Heart left ventricle (tissue), 13 donors: ENCODE measurements around the gene AKAP10.

Source experiments
- CTCF ChIP-seq, 12 donors: fragments of 200-600 bp; sonication (generic) in 4 of 12; IDR thresholded peaks; one replicate each; pipeline versions ENCODE4 v1.5.0 to v1.8.0; 2018 to 2022; ENCODE audit warnings: antibody characterized with exemption in 12 of 12, mild to moderate bottlenecking in 5 of 12
- POLR2A ChIP-seq, 2 donors: fragments of 450-650 bp; IDR thresholded peaks; one replicate each; pipeline ENCODE4 v1.6.1; 2017; ENCODE audit warnings: antibody characterized with exemption in 2 of 2, mild to moderate bottlenecking in 2 of 2, moderate library complexity in 2 of 2
- donor health status: ischemic (EF 13 %, LVEDD 7.1; RV severe dilation, severe dysfunction).
- donor health status: DM: no; HTN: yes; CAD: no.
- donor health status: DM: no; HTN: no; CAD: no.
- donor health status: ischemic (EF 25% LVEDD 6.9; RV normal size, moderate dysfunction).
- donor health status: ischemic (EF 25% LVEDD 5.7; RV mildly dilated, moderate dysfunction).
- donor health status: ischemic (EF 35%, LVEDD 5.7; RV mildly dilated, moderate dysfunction).
- donor health status: nonischemic (EF 11% LVEDD 7.7; RV severe dilation, severe dysfunction).
- donor health status: DM: yes; HTN: yes; CAD: no.
- donor health status: PGD.
- donor health status: ischemic (EF 29% LVEDD 5.4; RV normal size, mild dysfunction).
- donor health status: nonischemic (EF 23%, LVEDD 6.1; RV moderate dilation, normal function).

GRCh38 chr17:19867329-19868078 is 110.1 kb downstream of the AKAP10 start, which contains the start of gene ULK2:
- peak in 6 of 12 donors; percentile 4 to 25 (median 16) for TF ChIP-seq CTCF (IDR thresholded peaks at IDR 0.05)
- peak in 1 of 2 donors; percentile 57 for TF ChIP-seq POLR2A (IDR thresholded peaks at IDR 0.05)
